WERI-Rb-1 (cell line): ENCODE results near the gene CDH23.

ENCODE experiments used
- DNase-seq: peaks from one replicate; pipeline ENCODE4 v3.0.0-alpha.2; 2020
- H3K27ac ChIP-seq: fragments of 250-450 bp; sonication (Bioruptor Pico); 2 replicates; pipeline ENCODE4 v1.5.1; 2020; ENCODE audit warnings: mild to moderate bottlenecking, moderate library complexity
- H3K27me3 ChIP-seq: fragments of 250-450 bp; sonication (Bioruptor Pico); 2 replicates; pipeline ENCODE4 v1.5.1; 2021; ENCODE audit warnings: mild to moderate bottlenecking, low read depth, moderate library complexity; ENCODE audit not compliant: insufficient read depth, severe bottlenecking
- H3K36me3 ChIP-seq: fragments of 250-450 bp; sonication (Bioruptor Pico); 2 replicates; pipeline ENCODE4 v1.5.1; 2020; ENCODE audit warnings: mild to moderate bottlenecking, moderate library complexity
- H3K4me3 ChIP-seq: 2 replicates; pipeline ENCODE4 v1.5.1; 2011; ENCODE audit warnings: low read depth, mild to moderate bottlenecking, control low read depth, low read length
- H3K9me3 ChIP-seq: fragments of 250-450 bp; sonication (Bioruptor Pico); 2 replicates; pipeline ENCODE4 v1.5.1; 2021; ENCODE audit warnings: mild to moderate bottlenecking, moderate library complexity; ENCODE audit not compliant: severe bottlenecking
- CTCF ChIP-seq: IDR thresholded peaks from 2 replicates; pipeline ENCODE4 v1.5.1; 2011; ENCODE audit warnings: low read depth, mild to moderate bottlenecking, control low read depth, inconsistent platforms, low read length

CDH23 gene

DNA sequence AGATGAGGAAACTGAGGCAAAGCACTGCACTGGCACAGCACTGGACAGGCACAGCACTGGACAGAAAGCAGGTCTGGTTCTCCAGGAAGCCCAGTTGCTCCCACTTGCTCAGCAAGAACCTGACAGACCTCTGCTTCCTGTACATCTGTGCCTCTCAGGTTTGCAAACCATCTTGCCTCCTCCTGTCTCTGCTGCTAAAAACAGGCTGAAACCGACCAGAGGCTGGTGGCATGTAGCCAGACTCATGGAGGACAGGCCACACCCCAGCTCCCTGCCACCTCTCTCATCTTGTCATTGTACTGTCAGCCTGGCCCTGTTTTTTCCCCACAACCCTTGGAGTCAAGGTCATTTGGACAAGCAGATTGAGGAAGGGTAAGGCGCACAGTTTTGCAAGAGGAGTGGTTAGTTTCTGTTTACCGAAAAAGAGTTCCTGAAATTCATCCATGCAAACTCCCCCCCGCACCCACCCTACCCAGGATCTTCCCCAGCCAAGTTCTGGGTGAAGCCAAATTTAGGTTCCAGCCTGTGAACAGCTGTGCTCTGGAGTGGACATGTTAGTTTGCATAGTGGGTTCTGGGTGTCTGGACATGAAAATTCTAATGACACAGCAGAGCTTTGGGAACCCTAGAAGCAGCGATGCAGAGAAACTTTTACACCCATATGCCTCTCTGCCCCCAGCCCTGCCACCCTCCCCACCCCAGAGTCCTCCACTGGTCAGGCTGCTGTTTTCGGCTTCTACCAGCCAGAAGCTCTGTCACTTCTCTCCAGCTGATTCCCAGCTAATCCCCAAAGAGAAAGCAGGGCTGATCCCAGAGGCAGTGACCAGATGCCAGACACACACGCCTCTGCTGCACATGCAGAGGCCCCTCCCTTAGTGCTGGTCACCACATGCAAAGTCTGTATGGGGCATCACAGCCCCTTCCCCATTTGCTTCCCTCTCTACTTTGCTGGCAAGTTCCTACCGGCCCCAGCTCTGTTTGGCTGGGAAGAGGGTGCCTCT is 331.3 kb downstream of the CDH23 start:
- Histone ChIP-seq H3K9me3 (no peaks in the 10 kb centered on the region), H3K27me3 (no peaks in the 10 kb centered on the region), H3K36me3 (peaks cover 11% of the 10 kb centered on the region), H3K4me3 (no peak overlapping the region), H3K27ac (no peak overlapping the region)
- peak; percentile 79 for DNase-seq
- no peak for TF ChIP-seq CTCF

DNA sequence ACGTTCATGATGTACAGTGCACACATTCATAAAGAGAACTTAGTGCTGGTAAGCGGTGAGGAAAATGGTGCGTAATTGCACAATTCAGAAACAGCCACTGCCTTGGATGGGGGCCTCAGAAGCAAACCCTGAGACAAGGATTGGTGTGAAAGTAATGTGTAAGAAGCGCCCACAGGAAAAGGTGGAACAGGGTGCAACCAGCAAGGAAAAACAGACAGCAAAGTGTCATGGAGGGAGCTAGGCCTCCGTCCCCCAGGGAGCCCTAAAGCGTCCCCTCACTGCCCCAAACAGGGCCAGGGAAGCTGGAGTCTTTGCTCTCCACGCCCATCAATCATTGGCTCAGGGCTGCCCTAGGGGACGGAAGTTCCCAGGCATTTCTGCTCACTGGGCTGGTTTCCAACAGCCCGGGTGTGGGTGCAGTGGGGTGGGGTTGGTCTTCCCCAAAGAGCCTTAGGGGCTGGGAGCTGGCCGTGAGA is 332.5 kb downstream of the CDH23 start:
- no peak overlapping the region for H3K27ac ChIP-seq
- no peaks in the 10 kb centered on the region for H3K9me3 ChIP-seq
- peaks cover 12% of the 10 kb centered on the region for H3K36me3 ChIP-seq
- no peak for DNase-seq
- TF ChIP-seq CTCF = no peak
- no peak overlapping the region for H3K4me3 ChIP-seq
- H3K27me3 ChIP-seq = no peaks in the 10 kb centered on the region

GRCh38 chr10:71731791-71732190 is 335.1 kb downstream of the CDH23 start:
- no peaks in the 10 kb centered on the region for H3K9me3 ChIP-seq

GRCh38 chr10:71734797-71735196 is 338.1 kb downstream of the CDH23 start:
- no peak for DNase-seq
- TF ChIP-seq CTCF = no peak
- no peaks in the 10 kb centered on the region for H3K27me3 ChIP-seq
- H3K9me3 ChIP-seq = no peaks in the 10 kb centered on the region
- H3K36me3 ChIP-seq = peaks cover 12% of the 10 kb centered on the region
- H3K4me3 ChIP-seq = no peak overlapping the region
- H3K27ac ChIP-seq = no peak overlapping the region

More at GRCh38 chr10:71731791-71732190, 335.1 kb downstream of the CDH23 start:
- H3K27me3 ChIP-seq = no peaks in the 10 kb centered on the region
- no peak overlapping the region for H3K4me3 ChIP-seq
- no peak for TF ChIP-seq CTCF
- DNase-seq = no peak
- no peak overlapping the region for H3K27ac ChIP-seq
- H3K36me3 ChIP-seq = peaks cover 12% of the 10 kb centered on the region

DNA sequence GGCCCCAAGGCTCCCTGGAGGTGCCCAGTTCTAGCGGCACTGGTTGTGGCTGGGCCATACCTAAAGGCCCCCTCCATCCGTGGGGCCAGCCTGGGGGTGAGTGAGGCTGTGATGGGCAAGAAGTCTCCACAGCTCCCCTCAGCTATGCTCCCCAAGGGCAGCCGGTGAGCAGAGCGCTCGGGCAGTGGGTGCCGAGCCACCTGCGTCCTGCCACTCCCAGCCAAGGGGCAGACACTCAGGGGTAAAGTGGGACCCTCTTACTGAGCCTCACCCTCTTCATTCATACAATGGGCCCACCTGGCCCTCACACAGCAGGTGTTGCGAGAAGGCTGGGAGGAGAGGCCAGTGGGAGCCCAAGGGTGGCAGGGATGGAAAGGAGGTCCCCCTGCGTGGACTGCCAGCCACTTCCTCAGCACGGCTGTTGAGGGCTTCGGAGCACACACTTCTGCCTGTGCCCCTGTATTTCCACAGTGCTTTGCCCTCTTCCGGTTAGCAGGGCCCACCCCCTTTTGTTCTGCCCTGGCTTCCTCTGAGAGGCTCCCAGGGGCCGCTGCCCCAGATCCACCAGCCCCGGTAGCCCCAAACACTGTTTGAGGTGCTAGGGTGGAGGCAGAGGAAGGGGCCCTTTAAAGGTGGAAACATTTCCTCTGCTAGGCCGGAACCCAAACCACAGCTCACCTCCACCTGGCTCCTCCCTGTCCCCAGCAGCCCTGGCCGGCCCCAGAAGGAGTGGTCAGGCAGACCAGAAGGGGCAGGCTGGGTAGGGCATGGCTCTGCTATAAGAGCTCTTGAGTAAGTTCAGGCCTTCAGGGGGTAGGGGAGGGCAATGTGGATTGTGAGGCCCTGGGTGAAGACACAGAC is 339.2 kb downstream of the CDH23 start:
- no peaks in the 10 kb centered on the region for H3K9me3 ChIP-seq
- H3K27me3 ChIP-seq = no peaks in the 10 kb centered on the region
- no peak overlapping the region for H3K27ac ChIP-seq
- no peak for DNase-seq
- no peak for TF ChIP-seq CTCF
- H3K36me3 ChIP-seq = peaks cover 12% of the 10 kb centered on the region
- H3K4me3 ChIP-seq = no peak overlapping the region
